Measurements from ENCODE around the gene MCF2L2. TPM values are rescaled to one million over a fixed set of nuclear protein-coding genes. Genes with fewer than 3 reads are reported as not detected.
"Not testable (repeated sequence)": the region's sequence is repeated elsewhere in the genome, so short reads cannot be mapped to it uniquely, and the experiment has no call there.

Gene MCF2L2
- total RNA-seq, 1 donor from 2014 or later, result 1.2 TPM

GRCh38 chr3:183434992-183435391, 6.6 kb upstream of the MCF2L2 start:
- H3K9me3 ChIP-seq, result no peaks in the 10 kb centered on the region
- H3K4me3 ChIP-seq, result no peak overlapping the region
- H3K36me3 ChIP-seq, result no peaks in the 10 kb centered on the region
- DNase-seq, result no peak
- intact Hi-C loops (cut with DNase I), result no loop called here
- H3K4me1 ChIP-seq, result no peaks in the 10 kb centered on the region
- H3K27ac ChIP-seq, result no peak overlapping the region
- no peak for ATAC-seq
- H3K27me3 ChIP-seq, result no peaks in the 10 kb centered on the region
- TF ChIP-seq CTCF (IDR thresholded peaks at IDR 0.05), result no peak

DNA sequence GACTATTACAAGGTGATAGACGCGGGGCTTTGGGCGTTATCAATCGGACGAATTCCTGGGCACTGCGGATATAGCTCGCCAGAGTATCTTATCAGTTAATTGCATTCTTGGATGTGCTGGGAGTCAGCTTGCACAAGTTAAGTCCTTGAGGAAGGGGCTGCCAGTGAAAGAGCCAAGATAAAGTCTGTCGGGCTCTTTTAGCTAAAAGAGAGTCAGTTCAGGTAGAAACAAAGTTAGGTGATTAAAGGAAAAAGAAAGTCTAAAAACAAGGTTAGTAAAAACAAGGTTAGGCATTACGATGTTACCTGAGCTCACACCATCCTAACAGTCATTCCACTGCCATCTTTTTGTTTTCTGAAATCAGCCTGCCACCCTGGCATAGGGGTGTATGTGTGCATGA, 6.1 kb upstream of the MCF2L2 start:
- DNase-seq, result no peak
- ATAC-seq, result no peak
- no peaks in the 10 kb centered on the region for H3K36me3 ChIP-seq
- no peaks in the 10 kb centered on the region for H3K4me1 ChIP-seq
- intact Hi-C loops (cut with DNase I), result no loop called here
- H3K9me3 ChIP-seq, result no peaks in the 10 kb centered on the region
- H3K27ac ChIP-seq, result no peak overlapping the region
- peaks cover under 1% of the 10 kb centered on the region for H3K27me3 ChIP-seq
- no peak for TF ChIP-seq CTCF (IDR thresholded peaks at IDR 0.05)
- no peak overlapping the region for H3K4me3 ChIP-seq

DNA sequence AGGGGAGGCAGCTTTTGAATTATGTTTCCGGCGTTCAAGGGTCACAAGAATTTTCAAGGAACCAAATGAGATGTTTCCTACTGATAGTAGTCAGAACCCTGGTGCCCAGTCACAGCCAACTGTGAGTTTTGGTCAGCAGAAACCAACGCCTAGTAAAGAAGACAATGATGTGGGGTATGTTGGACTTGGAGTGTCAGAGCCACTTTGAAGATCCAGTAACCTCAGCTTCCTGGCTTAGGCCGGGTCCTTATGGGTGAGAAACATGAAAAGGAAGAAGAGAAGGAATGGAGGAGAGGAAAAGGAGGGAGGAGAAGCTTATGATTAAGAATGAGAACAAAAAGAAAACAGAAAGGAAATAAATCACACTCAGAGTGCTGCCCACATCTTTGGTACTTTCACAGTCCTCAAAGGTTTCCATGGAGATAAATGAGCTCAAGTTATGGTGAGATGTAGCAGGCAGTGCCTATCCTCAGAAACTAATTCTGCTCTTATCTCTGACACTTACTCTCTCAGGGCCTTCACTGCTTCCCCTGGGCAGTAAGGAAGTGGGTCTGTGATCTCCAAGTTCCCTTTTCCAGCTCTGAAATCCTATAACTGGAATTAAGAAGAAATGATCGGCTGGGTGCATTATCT, 2.0 kb upstream of the MCF2L2 start:
- no peak for TF ChIP-seq CTCF (IDR thresholded peaks at IDR 0.05)
- H3K27me3 ChIP-seq, result peaks cover 15% of the 10 kb centered on the region
- H3K9me3 ChIP-seq, result no peaks in the 10 kb centered on the region
- no peak overlapping the region for H3K4me3 ChIP-seq
- H3K36me3 ChIP-seq, result no peaks in the 10 kb centered on the region
- H3K27ac ChIP-seq, result no peak overlapping the region
- ATAC-seq, result no peak
- intact Hi-C loops (cut with DNase I), result no loop called here
- no peaks in the 10 kb centered on the region for H3K4me1 ChIP-seq
- no peak for DNase-seq

DNA sequence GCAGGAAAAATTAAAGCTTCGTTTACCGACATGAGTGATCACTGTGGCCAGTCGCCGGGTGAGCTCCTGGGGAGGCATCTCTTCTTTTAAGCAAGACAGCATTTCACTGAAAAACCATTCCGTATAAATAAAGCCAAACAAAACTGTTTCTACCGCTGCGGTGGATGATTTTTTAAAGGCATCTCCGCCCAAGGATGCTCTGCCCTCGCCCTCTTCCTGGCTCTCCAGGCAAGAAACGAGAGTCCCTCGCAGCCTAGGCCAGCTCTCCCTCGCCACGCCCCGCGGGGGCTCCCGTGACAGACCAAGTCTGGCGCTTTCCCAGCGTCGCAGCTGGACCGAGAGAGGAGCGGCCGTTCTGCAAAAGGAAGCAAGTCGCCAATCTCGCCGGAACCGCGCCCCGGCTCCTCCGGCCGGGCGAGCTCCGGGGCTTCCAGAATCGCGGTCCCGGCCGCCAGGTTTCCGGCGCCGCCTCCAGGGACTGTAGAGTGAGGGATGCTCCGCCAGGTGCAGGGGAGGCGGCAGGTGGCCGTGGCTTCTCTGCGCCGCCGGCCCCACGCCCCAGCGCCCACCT, 458 bp downstream of the MCF2L2 start:
- Histone ChIP-seq H3K27me3 (peaks cover 20% of the 10 kb centered on the region), H3K4me3 (peak overlapping the region; percentile 60), H3K27ac (no peak overlapping the region), H3K4me1 (no peaks in the 10 kb centered on the region), H3K36me3 (no peaks in the 10 kb centered on the region), H3K9me3 (no peaks in the 10 kb centered on the region)
- DNase-seq (peak; percentile 78), ATAC-seq (peak; percentile 73)
- intact Hi-C loops (cut with DNase I), result no loop called here
- no peak for TF ChIP-seq CTCF (IDR thresholded peaks at IDR 0.05)

DNA sequence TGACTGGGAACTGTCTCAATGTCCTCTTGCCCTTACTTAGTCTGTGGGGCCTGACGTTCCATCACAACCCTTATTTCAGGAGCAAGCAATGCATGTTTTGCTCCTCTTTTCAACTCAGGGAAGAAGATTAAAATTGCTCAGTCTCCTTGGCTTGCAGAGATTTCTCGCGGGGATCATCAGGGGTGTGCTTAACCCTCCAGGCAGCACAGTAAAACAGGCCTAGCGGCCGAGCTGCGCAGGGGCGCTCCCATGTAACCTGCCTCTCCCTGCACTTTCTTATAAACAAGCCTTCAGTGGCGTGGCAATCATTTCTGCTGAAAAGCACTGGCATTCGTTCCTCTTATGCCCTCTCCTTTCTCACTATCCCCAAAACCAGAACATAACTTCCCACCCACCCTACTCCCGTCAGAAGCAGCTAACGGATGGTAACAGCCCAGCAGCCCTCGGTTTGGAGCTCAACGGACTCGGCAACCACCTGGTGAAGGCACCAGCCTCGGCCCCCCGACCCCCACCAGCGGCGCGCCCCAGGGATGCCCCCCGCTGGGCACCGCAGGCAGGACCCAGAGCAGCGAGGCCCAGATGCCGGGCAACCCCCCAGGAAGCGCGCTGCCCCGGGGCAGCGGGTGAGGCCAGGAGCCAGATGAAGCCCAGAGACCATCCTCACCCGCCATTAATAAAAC, 1.1 kb downstream of the MCF2L2 start:
- TF ChIP-seq CTCF (IDR thresholded peaks at IDR 0.05), result no peak
- H3K9me3 ChIP-seq, result no peaks in the 10 kb centered on the region
- DNase-seq (no peak), ATAC-seq (no peak)
- H3K27ac ChIP-seq, result no peak overlapping the region
- no peaks in the 10 kb centered on the region for H3K4me1 ChIP-seq
- peak overlapping the region; percentile 60 for H3K4me3 ChIP-seq
- intact Hi-C loops (cut with DNase I), result no loop called here
- peaks cover 20% of the 10 kb centered on the region for H3K27me3 ChIP-seq
- no peaks in the 10 kb centered on the region for H3K36me3 ChIP-seq

- intact Hi-C loops (cut with DNase I); H3K27me3 ChIP-seq; H3K4me1 ChIP-seq; H3K4me3 ChIP-seq; H3K27ac ChIP-seq; DNase-seq; ATAC-seq; H3K36me3 ChIP-seq: not testable (repeated sequence)
- peaks cover 18% of the 10 kb centered on the region for H3K9me3 ChIP-seq
Measured at GRCh38 chr3:183418807-183419206, 9.6 kb downstream of the MCF2L2 start.

All from upper lobe of right lung (tissue), 1 donor.